Heart left ventricle (tissue), 16 donors: Measurements from ENCODE around the gene MAN1C1. TPM values are rescaled to one million over a fixed set of nuclear protein-coding genes. Genes with fewer than 3 reads are reported as not detected.

Source experiments
- ATAC-seq, 4 donors: fragments of 200-7000 bp; cut with Tn5 transposase; one replicate each; pipeline ENCODE4 v1.9.1; 2020 to 2022; ENCODE audit warnings: moderate library complexity in 4 of 4, mild to moderate bottlenecking in 3 of 4, moderate number of reproducible peaks in 1 of 4
- DNase-seq, 5 donors: peaks; one replicate each; pipeline ENCODE4 v3.0.0-alpha.2; 2020
- H3K27ac ChIP-seq, 12 donors: fragments of 200-600 bp; sonication (generic) in 4 of 12; one replicate each; pipeline versions ENCODE4 v1.5.0 to v1.8.0; 2016 to 2022; ENCODE audit warnings: mild to moderate bottlenecking in 2 of 12
- H3K27me3 ChIP-seq, 9 donors: fragments of 200-600 bp; sonication (generic) in 2 of 9; one replicate each; pipeline versions ENCODE4 v1.5.1 to v1.8.0; 2016 to 2022; ENCODE audit warnings: mild to moderate bottlenecking in 3 of 9
- H3K36me3 ChIP-seq, 9 donors: fragments of 200-600 bp; sonication (generic) in 2 of 9; one replicate each; pipeline versions ENCODE4 v1.5.0 to v1.8.0; 2018 to 2022; ENCODE audit warnings: mild to moderate bottlenecking in 2 of 9
- H3K4me1 ChIP-seq, 12 donors: fragments of 200-600 bp; sonication (generic) in 4 of 12; one replicate each; pipeline versions ENCODE4 v1.5.0 to v1.8.0; 2016 to 2022; ENCODE audit warnings: mild to moderate bottlenecking in 3 of 12
- H3K4me3 ChIP-seq, 12 donors: fragments of 200-600 bp; sonication (generic) in 4 of 12; one replicate each; pipeline versions ENCODE4 v1.5.0 to v1.8.0; 2017 to 2022; ENCODE audit warnings: mild to moderate bottlenecking in 9 of 12, moderate library complexity in 4 of 12
- H3K9me3 ChIP-seq, 12 donors: fragments of 200-600 bp; sonication (generic) in 4 of 12; one replicate each; pipeline versions ENCODE4 v1.5.0 to v1.8.0; 2016 to 2022; ENCODE audit warnings: mild to moderate bottlenecking in 1 of 12
- POLR2A ChIP-seq, 2 donors: fragments of 450-650 bp; IDR thresholded peaks; one replicate each; pipeline ENCODE4 v1.6.1; 2017; ENCODE audit warnings: antibody characterized with exemption in 2 of 2, mild to moderate bottlenecking in 2 of 2, moderate library complexity in 2 of 2
- WGBS, 4 donors: extraction: QIAGEN DNeasy Blood & Tissue Kit in 2 of 4; methylation state at CpG; one replicate each; pipeline versions ENCODE4 v1.1.5 to v1.1.7; 2013 to 2018; 5-methylcytosine and 5-hydroxymethylcytosine counted together
- intact Hi-C, 10 donors: fragments of 100-400 bp; cut with DNase I; formaldehyde crosslinking; loops; one replicate each; pipeline versions ENCODE4 v1.11.1 to v1.14.2; 2022
- polyA plus RNA-seq, 2 donors: library from polyadenylated mRNA; stranded (reverse); fragments of 200-250 nt; gene quantifications; one replicate each; pipeline ENCODE4 v1.2.3, GENCODE V29; 2013
- total RNA-seq, 9 donors: library from RNA; depleted of rRNA in 2 of 9; stranded (reverse); fragments of >200 nt in 2 of 9; fragmentation: NEBNext Ultra II Directional in 3 of 9; extraction: Animal tissue kit (Norgen Biotek cat#: 25700) in 3 of 9; gene quantifications; one replicate each; pipeline versions ENCODE4 v1.1.0 to v1.2.4, GENCODE V29; 2016 to 2023
- TF ChIP-seq, protein P1 (sequence below), 12 donors: fragments of 200-600 bp; sonication (generic) in 4 of 12; IDR thresholded peaks; one replicate each; pipeline versions ENCODE4 v1.5.0 to v1.8.0; 2018 to 2022; ENCODE audit warnings: antibody characterized with exemption in 12 of 12, mild to moderate bottlenecking in 5 of 12
- donor health status: ischemic (EF 13 %, LVEDD 7.1; RV severe dilation, severe dysfunction).
- donor health status: healthy with polysubstance abuse.
- donor health status: DM: no; HTN: yes; CAD: no.
- donor health status: DM: no; HTN: no; CAD: no.
- donor health status: ischemic (EF 25% LVEDD 6.9; RV normal size, moderate dysfunction).
- donor health status: ischemic (EF 25% LVEDD 5.7; RV mildly dilated, moderate dysfunction).
- donor health status: healthy.
- donor health status: DM: yes; HTN: yes; CAD: no.
- donor health status: ischemic (EF 35%, LVEDD 5.7; RV mildly dilated, moderate dysfunction).
- donor health status: nonischemic (EF 11% LVEDD 7.7; RV severe dilation, severe dysfunction).
- donor health status: DM: yes; HTN: yes; CAD: no.
- donor health status: PGD.
- donor health status: ischemic (EF 29% LVEDD 5.4; RV normal size, mild dysfunction).
- donor health status: nonischemic (EF 23%, LVEDD 6.1; RV moderate dilation, normal function).

MAN1C1 gene
- total and polyA plus RNA-seq, 11 donors: 7.7 to 25.7 (median 14.7) TPM

DNA sequence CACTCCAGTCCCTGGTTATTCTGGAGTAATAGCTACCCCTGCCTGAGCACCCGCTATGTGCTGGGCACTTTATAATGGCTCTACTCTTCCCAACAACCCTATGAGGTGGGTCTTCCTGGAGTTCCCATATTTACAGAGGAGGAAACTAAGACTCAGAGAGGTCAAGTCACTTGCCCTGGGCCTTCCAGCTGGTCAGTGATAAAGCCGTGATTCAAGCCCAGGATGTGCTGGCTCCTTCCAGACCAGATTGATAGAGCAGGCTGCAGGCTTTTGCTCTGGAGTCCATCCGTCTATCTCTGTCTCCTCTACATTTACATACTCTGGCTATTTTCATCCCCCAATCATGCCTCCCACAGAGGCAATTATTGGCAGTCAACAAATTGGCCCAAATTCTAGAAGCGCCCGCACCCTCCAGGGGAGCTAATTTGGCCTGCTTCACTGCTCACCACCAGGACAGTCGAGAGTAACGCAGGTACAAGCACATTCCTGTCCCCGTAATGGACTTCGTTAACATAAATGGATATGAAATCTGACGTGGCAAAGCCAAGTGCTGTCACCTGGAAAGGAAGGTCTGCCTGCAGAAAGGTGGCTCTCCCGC is 143.6 kb downstream of the MAN1C1 start:
- ATAC-seq: peak in 1 of 4 donors; percentile 13

DNA sequence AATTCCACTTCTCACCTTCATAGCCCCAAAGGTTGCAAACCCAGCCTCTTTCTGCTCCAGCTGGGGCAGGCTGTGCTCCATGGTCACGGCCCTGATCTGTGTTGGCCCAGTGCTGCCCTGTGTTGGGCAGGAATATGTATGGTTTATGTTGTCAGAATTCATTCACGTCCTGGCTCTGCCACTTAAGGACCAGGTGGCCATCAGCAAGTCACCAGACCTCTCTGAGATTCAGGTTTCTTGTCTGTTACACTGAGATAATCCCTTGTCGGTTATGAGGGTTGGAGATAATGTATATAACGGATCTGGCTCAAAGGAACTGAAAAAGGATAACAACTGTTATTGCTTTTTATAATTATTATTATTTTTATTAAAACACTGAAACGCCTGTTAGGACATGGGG is 144.3 kb downstream of the MAN1C1 start:
- H3K27ac ChIP-seq: no peak overlapping the region
- TF ChIP-seq POLR2A (IDR thresholded peaks at IDR 0.05): no peak
- TF ChIP-seq, protein P1, sequence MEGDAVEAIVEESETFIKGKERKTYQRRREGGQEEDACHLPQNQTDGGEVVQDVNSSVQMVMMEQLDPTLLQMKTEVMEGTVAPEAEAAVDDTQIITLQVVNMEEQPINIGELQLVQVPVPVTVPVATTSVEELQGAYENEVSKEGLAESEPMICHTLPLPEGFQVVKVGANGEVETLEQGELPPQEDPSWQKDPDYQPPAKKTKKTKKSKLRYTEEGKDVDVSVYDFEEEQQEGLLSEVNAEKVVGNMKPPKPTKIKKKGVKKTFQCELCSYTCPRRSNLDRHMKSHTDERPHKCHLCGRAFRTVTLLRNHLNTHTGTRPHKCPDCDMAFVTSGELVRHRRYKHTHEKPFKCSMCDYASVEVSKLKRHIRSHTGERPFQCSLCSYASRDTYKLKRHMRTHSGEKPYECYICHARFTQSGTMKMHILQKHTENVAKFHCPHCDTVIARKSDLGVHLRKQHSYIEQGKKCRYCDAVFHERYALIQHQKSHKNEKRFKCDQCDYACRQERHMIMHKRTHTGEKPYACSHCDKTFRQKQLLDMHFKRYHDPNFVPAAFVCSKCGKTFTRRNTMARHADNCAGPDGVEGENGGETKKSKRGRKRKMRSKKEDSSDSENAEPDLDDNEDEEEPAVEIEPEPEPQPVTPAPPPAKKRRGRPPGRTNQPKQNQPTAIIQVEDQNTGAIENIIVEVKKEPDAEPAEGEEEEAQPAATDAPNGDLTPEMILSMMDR (IDR thresholded peaks at IDR 0.05): no peak
- H3K4me3 ChIP-seq: no peak overlapping the region
- no peaks in the 10 kb centered on the region for H3K27me3 ChIP-seq
- peaks cover 0 to 14% (median 6%) of the 10 kb centered on the region in 9 donors for H3K36me3 ChIP-seq
- DNase-seq (no peak), ATAC-seq (peak in 1 of 4 donors; percentile 19)
- 52 to 88% (median 70%) methylated on average over 4 to 5 of the region's 5 CpGs for WGBS, 4 donors
- no peaks in the 10 kb centered on the region for H3K9me3 ChIP-seq
- intact Hi-C loops: no loop called here
- peaks cover 0 to 17% (median 3%) of the 10 kb centered on the region in 12 donors for H3K4me1 ChIP-seq

More for the DNA sequence above, 143.6 kb downstream of the MAN1C1 start:
- H3K36me3 ChIP-seq: peaks cover 0 to 19% (median 9%) of the 10 kb centered on the region in 9 donors
- intact Hi-C loops: no loop called here
- 65 to 79% (median 73%) methylated on average over 11 of the region's 11 CpGs for WGBS, 4 donors
- TF ChIP-seq, protein P1 (IDR thresholded peaks at IDR 0.05): no peak
- no peak for TF ChIP-seq POLR2A (IDR thresholded peaks at IDR 0.05)
- DNase-seq: no peak
- no peaks in the 10 kb centered on the region for H3K9me3 ChIP-seq
- H3K27ac ChIP-seq: no peak overlapping the region
- no peak overlapping the region for H3K4me3 ChIP-seq
- H3K27me3 ChIP-seq: no peaks in the 10 kb centered on the region
- peaks cover 0 to 11% (median 0%) of the 10 kb centered on the region in 12 donors for H3K4me1 ChIP-seq

- Histone ChIP-seq H3K4me1 (peaks cover 0 to 28% (median 11%) of the 10 kb centered on the region in 12 donors), H3K4me3 (no peak overlapping the region), H3K9me3 (no peaks in the 10 kb centered on the region), H3K36me3 (peaks cover 0 to 12% (median 6%) of the 10 kb centered on the region in 9 donors), H3K27ac (no peak overlapping the region), H3K27me3 (no peaks in the 10 kb centered on the region)
- intact Hi-C loops: no loop called here
- ATAC-seq: peak in 2 of 4 donors; percentile 36 to 61
- 64 to 76% (median 73%) methylated on average over 4 to 10 of the region's 10 CpGs for WGBS, 4 donors
- TF ChIP-seq, protein P1 (IDR thresholded peaks at IDR 0.05): no peak
- no peak for TF ChIP-seq POLR2A (IDR thresholded peaks at IDR 0.05)
- no peak for DNase-seq
Measured at GRCh38 chr1:25763493-25763892, 146.9 kb downstream of the MAN1C1 start.

GRCh38 chr1:25765136-25765922 is 148.7 kb downstream of the MAN1C1 start:
- intact Hi-C loops: no loop called here
- TF ChIP-seq POLR2A (IDR thresholded peaks at IDR 0.05): no peak
- TF ChIP-seq, protein P1 (IDR thresholded peaks at IDR 0.05): no peak
- Histone ChIP-seq H3K27ac (peak overlapping the region in 2 of 12 donors; percentile 32 to 52), H3K36me3 (peaks cover 0 to 10% (median 2%) of the 10 kb centered on the region in 9 donors), H3K4me1 (peaks cover 0 to 34% (median 20%) of the 10 kb centered on the region in 12 donors), H3K4me3 (no peak overlapping the region), H3K9me3 (no peaks in the 10 kb centered on the region), H3K27me3 (no peaks in the 10 kb centered on the region)
- DNase-seq: no peak
- WGBS, 4 donors: 42 to 55% (median 47%) methylated on average over 7 to 8 of the region's 8 CpGs
- ATAC-seq: no peak
